ENCODE measurements around the gene SLC45A2. TPM values are rescaled to one million over a fixed set of nuclear protein-coding genes. Genes with fewer than 3 reads are reported as not detected.
A peak's percentile ranks its signal among the peaks of the same experiment; 100 is the strongest.

Gene SLC45A2
- total RNA-seq, 1 experiment from 2014 or later: not detected

DNA sequence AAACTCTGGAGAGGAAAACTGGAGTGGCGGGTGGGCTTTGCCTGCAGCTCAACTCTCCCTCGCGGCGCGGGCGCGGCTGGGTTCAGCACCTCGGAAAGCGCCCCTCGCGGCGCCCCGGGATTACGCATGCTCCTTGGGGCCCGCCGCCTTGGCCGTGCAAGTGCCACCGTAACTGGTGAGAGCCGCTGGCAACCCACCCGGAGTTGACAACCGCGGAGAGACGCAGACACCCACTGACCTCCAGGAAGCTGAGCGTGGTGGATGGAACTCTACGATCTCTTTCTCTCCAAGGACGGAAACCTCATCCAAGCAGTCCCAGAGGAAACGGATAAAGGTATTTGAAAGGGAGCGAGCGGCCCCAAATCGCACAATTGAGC, 48.5 kb downstream of the SLC45A2 start (continued):
- TF ChIP-seq, protein P1, sequence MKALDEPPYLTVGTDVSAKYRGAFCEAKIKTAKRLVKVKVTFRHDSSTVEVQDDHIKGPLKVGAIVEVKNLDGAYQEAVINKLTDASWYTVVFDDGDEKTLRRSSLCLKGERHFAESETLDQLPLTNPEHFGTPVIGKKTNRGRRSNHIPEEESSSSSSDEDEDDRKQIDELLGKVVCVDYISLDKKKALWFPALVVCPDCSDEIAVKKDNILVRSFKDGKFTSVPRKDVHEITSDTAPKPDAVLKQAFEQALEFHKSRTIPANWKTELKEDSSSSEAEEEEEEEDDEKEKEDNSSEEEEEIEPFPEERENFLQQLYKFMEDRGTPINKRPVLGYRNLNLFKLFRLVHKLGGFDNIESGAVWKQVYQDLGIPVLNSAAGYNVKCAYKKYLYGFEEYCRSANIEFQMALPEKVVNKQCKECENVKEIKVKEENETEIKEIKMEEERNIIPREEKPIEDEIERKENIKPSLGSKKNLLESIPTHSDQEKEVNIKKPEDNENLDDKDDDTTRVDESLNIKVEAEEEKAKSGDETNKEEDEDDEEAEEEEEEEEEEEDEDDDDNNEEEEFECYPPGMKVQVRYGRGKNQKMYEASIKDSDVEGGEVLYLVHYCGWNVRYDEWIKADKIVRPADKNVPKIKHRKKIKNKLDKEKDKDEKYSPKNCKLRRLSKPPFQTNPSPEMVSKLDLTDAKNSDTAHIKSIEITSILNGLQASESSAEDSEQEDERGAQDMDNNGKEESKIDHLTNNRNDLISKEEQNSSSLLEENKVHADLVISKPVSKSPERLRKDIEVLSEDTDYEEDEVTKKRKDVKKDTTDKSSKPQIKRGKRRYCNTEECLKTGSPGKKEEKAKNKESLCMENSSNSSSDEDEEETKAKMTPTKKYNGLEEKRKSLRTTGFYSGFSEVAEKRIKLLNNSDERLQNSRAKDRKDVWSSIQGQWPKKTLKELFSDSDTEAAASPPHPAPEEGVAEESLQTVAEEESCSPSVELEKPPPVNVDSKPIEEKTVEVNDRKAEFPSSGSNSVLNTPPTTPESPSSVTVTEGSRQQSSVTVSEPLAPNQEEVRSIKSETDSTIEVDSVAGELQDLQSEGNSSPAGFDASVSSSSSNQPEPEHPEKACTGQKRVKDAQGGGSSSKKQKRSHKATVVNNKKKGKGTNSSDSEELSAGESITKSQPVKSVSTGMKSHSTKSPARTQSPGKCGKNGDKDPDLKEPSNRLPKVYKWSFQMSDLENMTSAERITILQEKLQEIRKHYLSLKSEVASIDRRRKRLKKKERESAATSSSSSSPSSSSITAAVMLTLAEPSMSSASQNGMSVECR (CRISPR knock-in tag; IDR thresholded peaks at IDR 0.05; ENCODE audit: borderline replicate concordance): peak; percentile 97
- TF ChIP-seq, protein P2, sequence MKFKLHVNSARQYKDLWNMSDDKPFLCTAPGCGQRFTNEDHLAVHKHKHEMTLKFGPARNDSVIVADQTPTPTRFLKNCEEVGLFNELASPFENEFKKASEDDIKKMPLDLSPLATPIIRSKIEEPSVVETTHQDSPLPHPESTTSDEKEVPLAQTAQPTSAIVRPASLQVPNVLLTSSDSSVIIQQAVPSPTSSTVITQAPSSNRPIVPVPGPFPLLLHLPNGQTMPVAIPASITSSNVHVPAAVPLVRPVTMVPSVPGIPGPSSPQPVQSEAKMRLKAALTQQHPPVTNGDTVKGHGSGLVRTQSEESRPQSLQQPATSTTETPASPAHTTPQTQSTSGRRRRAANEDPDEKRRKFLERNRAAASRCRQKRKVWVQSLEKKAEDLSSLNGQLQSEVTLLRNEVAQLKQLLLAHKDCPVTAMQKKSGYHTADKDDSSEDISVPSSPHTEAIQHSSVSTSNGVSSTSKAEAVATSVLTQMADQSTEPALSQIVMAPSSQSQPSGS (CRISPR knock-in tag; IDR thresholded peaks at IDR 0.05; ENCODE audit: borderline replicate concordance, low read depth): no peak
- TF ChIP-seq PRRX2 (CRISPR knock-in tag; IDR thresholded peaks at IDR 0.05) (no peak), ELF4 (CRISPR knock-in tag; IDR thresholded peaks at IDR 0.05; ENCODE audit: low read depth) (0 out of 2 replicates have a peak, but pooled peaks have one; percentile 91), EMX1 (CRISPR knock-in tag; IDR thresholded peaks at IDR 0.05) (no peak), ZNF423 (CRISPR knock-in tag; IDR thresholded peaks at IDR 0.05) (no peak), GRHL2 (CRISPR knock-in tag; IDR thresholded peaks at IDR 0.05; ENCODE audit: insufficient replicate concordance, severe bottlenecking) (no peak), MYBL2 (CRISPR knock-in tag; IDR thresholded peaks at IDR 0.05) (0 out of 2 replicates have a peak, but pooled peaks have one; percentile 42), ZNF396 (CRISPR knock-in tag; IDR thresholded peaks at IDR 0.05; ENCODE audit: borderline replicate concordance) (no peak), ETV6 (CRISPR knock-in tag; IDR thresholded peaks at IDR 0.05) (peak; percentile 79; the same call in 1 of the 2 replicates)
- TF ChIP-seq, protein P3, sequence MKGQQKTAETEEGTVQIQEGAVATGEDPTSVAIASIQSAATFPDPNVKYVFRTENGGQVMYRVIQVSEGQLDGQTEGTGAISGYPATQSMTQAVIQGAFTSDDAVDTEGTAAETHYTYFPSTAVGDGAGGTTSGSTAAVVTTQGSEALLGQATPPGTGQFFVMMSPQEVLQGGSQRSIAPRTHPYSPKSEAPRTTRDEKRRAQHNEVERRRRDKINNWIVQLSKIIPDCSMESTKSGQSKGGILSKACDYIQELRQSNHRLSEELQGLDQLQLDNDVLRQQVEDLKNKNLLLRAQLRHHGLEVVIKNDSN (CRISPR knock-in tag; IDR thresholded peaks at IDR 0.05): peak; percentile 71; the same call in 1 of the 2 replicates
- TF ChIP-seq, protein P4, sequence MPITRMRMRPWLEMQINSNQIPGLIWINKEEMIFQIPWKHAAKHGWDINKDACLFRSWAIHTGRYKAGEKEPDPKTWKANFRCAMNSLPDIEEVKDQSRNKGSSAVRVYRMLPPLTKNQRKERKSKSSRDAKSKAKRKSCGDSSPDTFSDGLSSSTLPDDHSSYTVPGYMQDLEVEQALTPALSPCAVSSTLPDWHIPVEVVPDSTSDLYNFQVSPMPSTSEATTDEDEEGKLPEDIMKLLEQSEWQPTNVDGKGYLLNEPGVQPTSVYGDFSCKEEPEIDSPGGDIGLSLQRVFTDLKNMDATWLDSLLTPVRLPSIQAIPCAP (CRISPR knock-in tag; IDR thresholded peaks at IDR 0.05): no peak
- TF ChIP-seq, protein P5, sequence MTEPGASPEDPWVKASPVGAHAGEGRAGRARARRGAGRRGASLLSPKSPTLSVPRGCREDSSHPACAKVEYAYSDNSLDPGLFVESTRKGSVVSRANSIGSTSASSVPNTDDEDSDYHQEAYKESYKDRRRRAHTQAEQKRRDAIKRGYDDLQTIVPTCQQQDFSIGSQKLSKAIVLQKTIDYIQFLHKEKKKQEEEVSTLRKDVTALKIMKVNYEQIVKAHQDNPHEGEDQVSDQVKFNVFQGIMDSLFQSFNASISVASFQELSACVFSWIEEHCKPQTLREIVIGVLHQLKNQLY (CRISPR knock-in tag; IDR thresholded peaks at IDR 0.05): peak; percentile 64; the same call in 1 of the 2 replicates
- TF ChIP-seq, protein P6, sequence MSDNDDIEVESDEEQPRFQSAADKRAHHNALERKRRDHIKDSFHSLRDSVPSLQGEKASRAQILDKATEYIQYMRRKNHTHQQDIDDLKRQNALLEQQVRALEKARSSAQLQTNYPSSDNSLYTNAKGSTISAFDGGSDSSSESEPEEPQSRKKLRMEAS (CRISPR knock-in tag; IDR thresholded peaks at IDR 0.05): peak; percentile 80
- TF ChIP-seq, protein P7, sequence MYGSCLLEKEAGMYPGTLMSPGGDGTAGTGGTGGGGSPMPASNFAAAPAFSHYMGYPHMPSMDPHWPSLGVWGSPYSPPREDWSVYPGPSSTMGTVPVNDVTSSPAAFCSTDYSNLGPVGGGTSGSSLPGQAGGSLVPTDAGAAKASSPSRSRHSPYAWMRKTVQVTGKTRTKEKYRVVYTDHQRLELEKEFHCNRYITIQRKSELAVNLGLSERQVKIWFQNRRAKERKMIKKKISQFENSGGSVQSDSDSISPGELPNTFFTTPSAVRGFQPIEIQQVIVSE (CRISPR knock-in tag; IDR thresholded peaks at IDR 0.05; ENCODE audit: borderline replicate concordance): no peak
- TF ChIP-seq, protein P8, sequence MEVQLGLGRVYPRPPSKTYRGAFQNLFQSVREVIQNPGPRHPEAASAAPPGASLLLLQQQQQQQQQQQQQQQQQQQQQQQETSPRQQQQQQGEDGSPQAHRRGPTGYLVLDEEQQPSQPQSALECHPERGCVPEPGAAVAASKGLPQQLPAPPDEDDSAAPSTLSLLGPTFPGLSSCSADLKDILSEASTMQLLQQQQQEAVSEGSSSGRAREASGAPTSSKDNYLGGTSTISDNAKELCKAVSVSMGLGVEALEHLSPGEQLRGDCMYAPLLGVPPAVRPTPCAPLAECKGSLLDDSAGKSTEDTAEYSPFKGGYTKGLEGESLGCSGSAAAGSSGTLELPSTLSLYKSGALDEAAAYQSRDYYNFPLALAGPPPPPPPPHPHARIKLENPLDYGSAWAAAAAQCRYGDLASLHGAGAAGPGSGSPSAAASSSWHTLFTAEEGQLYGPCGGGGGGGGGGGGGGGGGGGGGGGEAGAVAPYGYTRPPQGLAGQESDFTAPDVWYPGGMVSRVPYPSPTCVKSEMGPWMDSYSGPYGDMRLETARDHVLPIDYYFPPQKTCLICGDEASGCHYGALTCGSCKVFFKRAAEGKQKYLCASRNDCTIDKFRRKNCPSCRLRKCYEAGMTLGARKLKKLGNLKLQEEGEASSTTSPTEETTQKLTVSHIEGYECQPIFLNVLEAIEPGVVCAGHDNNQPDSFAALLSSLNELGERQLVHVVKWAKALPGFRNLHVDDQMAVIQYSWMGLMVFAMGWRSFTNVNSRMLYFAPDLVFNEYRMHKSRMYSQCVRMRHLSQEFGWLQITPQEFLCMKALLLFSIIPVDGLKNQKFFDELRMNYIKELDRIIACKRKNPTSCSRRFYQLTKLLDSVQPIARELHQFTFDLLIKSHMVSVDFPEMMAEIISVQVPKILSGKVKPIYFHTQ (CRISPR knock-in tag; IDR thresholded peaks at IDR 0.05): no peak
- TF ChIP-seq, protein P9, sequence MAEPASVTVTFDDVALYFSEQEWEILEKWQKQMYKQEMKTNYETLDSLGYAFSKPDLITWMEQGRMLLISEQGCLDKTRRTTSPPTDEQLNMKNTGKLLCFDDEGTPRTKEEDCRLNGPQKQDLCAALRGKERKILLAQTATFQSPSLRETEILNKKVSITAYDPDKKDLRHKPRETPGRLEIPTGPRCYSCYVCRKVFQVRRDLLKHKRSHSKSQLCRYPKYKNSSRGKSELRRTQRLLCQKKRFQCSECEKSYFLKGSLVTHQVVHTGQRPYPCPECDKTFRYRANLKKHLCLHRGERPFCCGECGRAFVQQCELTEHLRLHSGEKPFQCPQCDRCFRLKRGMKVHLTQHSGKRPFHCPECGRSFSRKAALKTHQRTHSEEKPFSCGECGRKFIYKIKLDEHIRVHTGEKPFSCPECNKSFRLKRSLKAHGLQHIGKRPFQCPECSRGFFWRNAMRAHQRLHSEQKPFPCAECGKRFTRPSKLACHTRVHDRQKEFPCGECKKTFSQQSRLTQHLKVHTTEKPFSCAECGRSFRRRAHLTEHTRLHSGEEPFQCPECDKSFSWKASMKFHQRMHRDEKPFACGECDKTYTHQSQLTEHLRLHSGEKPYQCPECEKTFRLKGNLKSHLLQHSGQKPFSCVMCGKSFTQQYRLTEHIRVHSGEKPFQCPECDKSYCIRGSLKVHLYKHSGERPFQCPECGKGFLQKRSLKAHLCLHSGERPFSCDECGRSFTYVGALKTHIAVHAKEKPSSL (CRISPR knock-in tag; conservative IDR thresholded peaks at IDR 0.05): no peak
- TF ChIP-seq, protein P10, sequence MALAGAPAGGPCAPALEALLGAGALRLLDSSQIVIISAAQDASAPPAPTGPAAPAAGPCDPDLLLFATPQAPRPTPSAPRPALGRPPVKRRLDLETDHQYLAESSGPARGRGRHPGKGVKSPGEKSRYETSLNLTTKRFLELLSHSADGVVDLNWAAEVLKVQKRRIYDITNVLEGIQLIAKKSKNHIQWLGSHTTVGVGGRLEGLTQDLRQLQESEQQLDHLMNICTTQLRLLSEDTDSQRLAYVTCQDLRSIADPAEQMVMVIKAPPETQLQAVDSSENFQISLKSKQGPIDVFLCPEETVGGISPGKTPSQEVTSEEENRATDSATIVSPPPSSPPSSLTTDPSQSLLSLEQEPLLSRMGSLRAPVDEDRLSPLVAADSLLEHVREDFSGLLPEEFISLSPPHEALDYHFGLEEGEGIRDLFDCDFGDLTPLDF (CRISPR knock-in tag; IDR thresholded peaks at IDR 0.05): no peak
- TF ChIP-seq, protein P11, sequence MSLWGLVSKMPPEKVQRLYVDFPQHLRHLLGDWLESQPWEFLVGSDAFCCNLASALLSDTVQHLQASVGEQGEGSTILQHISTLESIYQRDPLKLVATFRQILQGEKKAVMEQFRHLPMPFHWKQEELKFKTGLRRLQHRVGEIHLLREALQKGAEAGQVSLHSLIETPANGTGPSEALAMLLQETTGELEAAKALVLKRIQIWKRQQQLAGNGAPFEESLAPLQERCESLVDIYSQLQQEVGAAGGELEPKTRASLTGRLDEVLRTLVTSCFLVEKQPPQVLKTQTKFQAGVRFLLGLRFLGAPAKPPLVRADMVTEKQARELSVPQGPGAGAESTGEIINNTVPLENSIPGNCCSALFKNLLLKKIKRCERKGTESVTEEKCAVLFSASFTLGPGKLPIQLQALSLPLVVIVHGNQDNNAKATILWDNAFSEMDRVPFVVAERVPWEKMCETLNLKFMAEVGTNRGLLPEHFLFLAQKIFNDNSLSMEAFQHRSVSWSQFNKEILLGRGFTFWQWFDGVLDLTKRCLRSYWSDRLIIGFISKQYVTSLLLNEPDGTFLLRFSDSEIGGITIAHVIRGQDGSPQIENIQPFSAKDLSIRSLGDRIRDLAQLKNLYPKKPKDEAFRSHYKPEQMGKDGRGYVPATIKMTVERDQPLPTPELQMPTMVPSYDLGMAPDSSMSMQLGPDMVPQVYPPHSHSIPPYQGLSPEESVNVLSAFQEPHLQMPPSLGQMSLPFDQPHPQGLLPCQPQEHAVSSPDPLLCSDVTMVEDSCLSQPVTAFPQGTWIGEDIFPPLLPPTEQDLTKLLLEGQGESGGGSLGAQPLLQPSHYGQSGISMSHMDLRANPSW (CRISPR knock-in tag; conservative IDR thresholded peaks at IDR 0.05; ENCODE audit: low read depth): no peak

All from WTC11 (cell line).